GM13977 (cell line): ENCODE data around the gene ITPK1.

Experiments used
- DNase-seq: peaks from one replicate; pipeline ENCODE4 v3.0.0; 2012; ENCODE audit warnings: low spot score
- CTCF ChIP-seq: IDR thresholded peaks from 2 replicates; pipeline ENCODE4 v1.5.1; 2012; ENCODE audit warnings: mild to moderate bottlenecking, control low read depth; ENCODE audit not compliant: insufficient read depth; ENCODE audit errors: extremely low read depth, missing control alignments
- in situ Hi-C: fragments of 300-500 bp; cut with MboI; formaldehyde crosslinking; loops from one replicate; pipeline ENCODE4 v1.12.0; 2022; ENCODE audit warnings: low sequenced_read_pairs, low pct_unique_long_range_greater_than_20kb, mixed read lengths, inconsistent platforms; ENCODE audit not compliant: unreplicated experiment

The ITPK1 gene

GRCh38 chr14:93010130-93010499, 105.6 kb downstream of the ITPK1 start:
- in situ Hi-C loops = no loop called here
- no peak for TF ChIP-seq CTCF
- DNase-seq = no peak

- no peak for DNase-seq
- in situ Hi-C loops = no loop called here
- no peak for TF ChIP-seq CTCF
Measured at GRCh38 chr14:93009471-93010129, 106.1 kb downstream of the ITPK1 start.

DNA sequence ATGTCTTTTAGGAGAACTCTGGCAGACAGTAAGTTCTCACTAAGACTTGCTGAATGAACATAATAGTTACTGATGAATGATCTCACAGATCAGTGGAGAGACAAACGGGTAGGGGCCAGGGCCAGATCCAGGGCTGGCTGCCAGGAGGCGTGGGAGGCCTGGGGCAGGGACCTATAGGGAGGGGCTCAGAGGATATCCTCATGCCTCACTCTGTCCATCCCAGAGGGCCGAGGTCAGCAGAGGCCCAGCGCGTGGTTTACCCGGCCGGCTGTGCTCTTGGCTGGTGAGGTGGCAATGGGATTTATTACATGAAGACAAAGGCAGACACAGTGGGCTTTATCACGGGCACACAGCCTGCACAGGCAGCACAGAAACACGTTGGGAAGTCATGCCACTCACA, 107.3 kb downstream of the ITPK1 start:
- no peak for TF ChIP-seq CTCF
- in situ Hi-C loops = no loop called here
- no peak for DNase-seq

- DNase-seq = no peak
- in situ Hi-C loops = no loop called here
- TF ChIP-seq CTCF = no peak
Measured at GRCh38 chr14:93007225-93007997, 108.3 kb downstream of the ITPK1 start.

- DNase-seq = no peak
- in situ Hi-C loops = no loop called here
- TF ChIP-seq CTCF = no peak
Measured at GRCh38 chr14:93006567-93007051, 109.1 kb downstream of the ITPK1 start.

GRCh38 chr14:93005838-93006237, 109.9 kb downstream of the ITPK1 start:
- no peak for TF ChIP-seq CTCF
- in situ Hi-C loops = no loop called here
- no peak for DNase-seq
